LoVo (cell line): Measurements from ENCODE around the gene ANO10.
"Not testable (repeated sequence)": the region's sequence is repeated elsewhere in the genome, so short reads cannot be mapped to it uniquely, and the experiment has no call there.

Experiments
- DNase-seq: peaks from one replicate; pipeline ENCODE4 v3.0.0-alpha.2; 2016; ENCODE audit warnings: low spot score

The ANO10 gene

GRCh38 chr3:43518515-43518914 is 103.3 kb downstream of the ANO10 start:
- DNase-seq: not testable (repeated sequence)

- DNase-seq: no peak
These were observed 105.7 kb downstream of the ANO10 start for GRCh38 chr3:43515970-43516635.

- no peak for DNase-seq
These were observed 106.4 kb downstream of the ANO10 start for GRCh38 chr3:43515208-43515917.

DNA sequence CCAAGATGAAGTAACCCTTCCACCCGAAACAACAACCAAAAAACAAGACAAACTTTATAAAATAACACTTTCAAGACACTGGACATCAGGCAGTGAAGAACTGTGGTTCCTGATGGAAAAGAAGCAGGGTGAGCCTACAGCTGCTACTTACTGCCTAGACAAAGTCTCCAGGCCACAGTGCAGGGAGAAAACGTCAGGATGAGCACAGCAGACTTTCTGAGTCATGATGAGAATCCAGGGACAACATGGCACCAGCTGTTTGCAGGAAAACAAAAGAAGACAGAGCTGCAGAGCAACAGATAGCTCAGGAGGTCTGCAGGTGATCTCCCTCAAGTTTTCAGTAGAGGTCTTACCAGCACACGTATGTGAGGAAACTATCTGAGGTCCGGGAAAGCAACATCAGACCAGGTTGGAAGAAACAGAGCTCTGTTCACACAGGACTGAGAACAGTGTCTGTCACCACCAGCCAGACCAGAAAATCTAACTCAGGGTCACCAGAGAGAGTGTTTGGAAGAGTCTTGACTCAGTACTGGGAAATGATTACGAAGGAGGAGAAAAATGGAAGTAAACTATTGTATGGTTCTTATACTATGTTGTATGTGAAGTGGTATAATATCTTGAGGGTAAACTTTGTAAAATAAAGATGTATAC is 108.9 kb downstream of the ANO10 start:
- DNase-seq: no peak

DNA sequence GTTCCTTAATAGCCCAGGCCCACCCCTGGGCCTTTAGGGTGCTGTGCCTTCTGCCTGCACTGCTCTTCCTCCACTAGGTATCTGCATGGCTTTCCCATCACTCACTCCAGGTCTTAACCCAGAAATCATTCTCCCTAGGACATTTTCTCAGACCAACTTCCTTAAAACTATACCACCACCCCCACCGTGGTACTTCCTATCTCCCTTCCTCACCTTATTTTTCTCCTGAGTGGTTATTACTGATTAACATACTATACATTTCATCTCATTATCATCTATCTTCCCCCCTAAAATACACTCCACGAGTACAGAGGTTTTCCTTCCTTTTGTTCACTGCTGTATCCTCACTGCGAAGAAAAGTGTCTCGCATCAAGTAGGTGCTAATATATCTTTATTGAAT is 115.2 kb downstream of the ANO10 start:
- DNase-seq: no peak

GRCh38 chr3:43505351-43505750 is 116.5 kb downstream of the ANO10 start:
- DNase-seq: no peak

GRCh38 chr3:43503067-43503728 is 118.6 kb downstream of the ANO10 start:
- DNase-seq: peak; percentile 29

DNA sequence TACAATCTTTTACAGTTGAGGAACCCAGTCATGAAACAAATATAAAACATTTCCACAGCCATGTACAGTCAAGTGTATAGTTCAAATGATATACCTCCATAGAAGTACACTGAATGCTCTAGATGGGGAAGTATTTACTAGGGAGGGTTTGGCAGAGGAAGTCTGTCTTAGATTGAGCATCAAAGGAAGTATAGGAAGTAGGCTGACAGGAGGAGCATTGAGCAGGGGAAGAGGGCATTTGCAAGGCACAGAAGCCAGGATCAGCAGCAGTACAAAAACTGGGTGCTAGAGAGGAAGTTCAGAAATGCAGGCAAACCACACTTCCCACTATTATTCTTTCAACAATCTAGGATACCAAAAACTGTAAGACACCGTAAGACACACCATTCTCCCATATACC is 122.6 kb downstream of the ANO10 start:
- no peak for DNase-seq

- no peak for DNase-seq
These were observed 123.9 kb downstream of the ANO10 start for GRCh38 chr3:43497905-43498365.

DNA sequence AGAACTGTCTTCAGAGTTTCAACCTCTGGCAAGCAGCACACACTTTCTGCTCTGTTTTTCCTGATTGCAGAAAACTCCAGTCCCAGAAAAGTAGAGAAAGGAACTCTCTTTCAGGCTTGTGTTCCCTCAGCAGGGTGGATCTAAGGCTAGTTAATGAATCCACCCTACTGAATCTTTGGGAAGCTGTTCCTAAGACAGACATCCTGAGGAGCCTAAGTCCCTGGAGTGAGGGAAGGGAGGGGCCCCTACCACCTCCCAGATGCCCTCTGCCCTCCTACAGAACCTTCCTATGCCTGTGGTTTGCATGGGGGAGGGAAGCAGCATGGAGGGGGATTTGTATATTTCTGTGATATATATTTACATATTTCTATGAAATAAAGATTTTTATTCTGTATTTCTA is 124.4 kb downstream of the ANO10 start:
- DNase-seq: no peak

DNA sequence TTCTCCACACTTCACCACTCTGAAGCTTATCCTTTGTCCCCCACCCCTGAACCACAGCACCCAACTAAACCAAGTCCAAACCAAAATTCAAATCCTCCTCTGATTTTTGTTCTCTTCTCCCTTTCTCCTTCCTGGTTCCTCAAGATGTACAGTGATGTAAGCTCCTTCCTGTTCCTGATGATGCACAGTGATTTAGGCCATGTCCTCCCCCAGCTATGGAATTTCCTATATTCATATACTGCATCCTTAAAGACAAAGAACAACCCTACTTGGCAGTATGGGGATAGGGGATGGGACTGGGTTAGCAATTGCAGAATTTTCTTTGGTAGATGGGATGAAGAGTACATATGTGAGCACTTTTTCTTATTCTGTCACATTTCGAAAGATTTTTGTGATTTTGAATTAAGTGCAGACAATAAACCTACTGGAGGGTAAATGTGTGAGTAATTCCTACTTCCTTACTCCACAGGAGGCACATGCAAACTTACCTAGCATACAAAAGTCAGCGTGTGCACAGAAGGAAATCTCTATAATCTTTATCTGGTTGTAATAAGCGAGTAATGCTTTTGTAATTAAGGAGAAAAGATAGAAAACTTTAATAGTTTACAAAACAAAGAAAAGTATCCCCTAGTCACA is 125.0 kb downstream of the ANO10 start:
- DNase-seq: no peak

DNA sequence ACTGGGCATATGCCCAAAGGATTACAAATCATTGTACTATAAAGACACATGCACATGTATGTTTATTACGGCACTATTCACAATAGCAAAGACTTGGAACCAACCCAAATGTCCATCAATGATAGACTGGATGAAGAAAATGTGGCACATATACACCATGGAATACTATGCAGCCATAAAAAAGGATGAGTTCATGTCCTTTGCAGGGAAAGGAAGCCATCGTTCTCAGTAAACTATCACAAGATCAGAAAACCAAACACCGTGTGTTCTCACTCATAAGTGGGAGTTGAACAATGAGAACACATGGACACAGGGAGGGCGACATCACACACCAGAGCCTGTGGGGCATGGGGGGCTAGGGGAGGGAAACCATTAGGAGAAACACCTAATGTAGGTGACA is 128.9 kb downstream of the ANO10 start:
- DNase-seq: not testable (repeated sequence)

DNA sequence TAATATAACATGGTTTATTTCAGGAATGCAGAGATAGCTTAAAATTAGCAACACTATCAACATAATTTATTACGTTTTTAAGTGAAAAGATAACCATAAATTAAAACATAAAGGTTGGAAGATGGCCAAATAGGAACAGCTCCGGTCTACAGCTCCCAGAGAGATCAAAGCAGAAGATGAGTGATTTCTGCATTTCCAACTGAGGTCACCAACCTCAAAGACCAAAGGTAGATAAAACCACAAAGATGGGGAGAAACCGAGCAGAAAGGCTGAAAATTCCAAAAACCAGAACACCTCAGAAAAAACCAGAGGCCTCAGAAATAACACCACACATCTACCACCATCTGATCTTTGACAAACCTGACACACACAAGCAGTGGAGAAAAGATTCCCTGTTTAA is 130.0 kb downstream of the ANO10 start:
- DNase-seq: not testable (repeated sequence)

GRCh38 chr3:43490640-43491185 is 131.1 kb downstream of the ANO10 start:
- no peak for DNase-seq

DNA sequence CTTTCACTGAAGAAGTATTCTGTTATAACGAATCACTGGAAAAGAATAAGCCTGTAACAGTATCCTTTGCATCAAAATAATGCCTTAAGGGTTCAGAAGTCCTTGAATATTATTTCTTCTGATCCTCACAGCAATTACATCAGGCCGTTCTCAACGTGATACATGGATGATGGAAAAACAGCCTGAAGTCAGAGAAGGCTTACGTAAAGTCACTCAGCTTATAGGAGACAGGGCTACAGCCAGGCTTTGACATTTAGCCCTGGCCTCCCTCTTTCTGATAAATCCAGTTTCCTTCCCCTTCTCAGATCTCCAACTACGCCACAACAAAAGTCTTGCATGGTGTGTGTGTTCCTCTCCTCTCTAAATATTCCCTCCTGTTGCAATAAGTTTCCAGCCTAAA is 131.9 kb downstream of the ANO10 start:
- no peak for DNase-seq

- no peak for DNase-seq
These were observed 135.9 kb downstream of the ANO10 start for GRCh38 chr3:43485931-43486330.

DNA sequence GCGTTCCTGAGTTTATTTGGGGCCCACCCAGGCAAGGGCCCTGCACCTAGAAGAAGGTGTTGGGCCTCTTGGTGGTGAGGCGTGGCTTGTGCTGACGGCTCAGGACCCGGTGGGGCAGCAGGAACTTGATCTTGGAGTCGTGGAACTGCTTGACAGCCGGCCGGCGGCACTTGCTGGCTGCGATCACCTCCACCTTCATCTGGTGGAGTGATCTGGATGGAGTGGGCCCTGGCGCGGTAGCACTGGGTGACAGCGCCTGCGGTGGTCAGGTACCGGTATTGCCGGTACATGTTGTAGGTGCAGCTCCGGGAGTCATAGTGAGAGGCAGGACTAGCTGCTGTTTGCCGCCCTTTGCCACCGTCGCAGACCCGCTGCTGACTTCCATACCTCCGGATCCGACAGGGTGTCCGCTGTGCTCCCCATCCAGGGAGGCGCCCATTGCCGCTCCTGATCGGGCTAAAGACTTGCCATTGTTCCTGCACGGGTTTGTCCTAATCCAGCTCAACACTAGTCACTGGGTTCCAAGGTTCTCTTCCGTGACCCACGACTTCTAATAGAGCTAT is 136.8 kb downstream of the ANO10 start:
- DNase-seq: no peak

- DNase-seq: no peak
These were observed 140.4 kb downstream of the ANO10 start for GRCh38 chr3:43481375-43481774.

GRCh38 chr3:43478839-43479238 is 143.0 kb downstream of the ANO10 start:
- DNase-seq: not testable (repeated sequence)

DNA sequence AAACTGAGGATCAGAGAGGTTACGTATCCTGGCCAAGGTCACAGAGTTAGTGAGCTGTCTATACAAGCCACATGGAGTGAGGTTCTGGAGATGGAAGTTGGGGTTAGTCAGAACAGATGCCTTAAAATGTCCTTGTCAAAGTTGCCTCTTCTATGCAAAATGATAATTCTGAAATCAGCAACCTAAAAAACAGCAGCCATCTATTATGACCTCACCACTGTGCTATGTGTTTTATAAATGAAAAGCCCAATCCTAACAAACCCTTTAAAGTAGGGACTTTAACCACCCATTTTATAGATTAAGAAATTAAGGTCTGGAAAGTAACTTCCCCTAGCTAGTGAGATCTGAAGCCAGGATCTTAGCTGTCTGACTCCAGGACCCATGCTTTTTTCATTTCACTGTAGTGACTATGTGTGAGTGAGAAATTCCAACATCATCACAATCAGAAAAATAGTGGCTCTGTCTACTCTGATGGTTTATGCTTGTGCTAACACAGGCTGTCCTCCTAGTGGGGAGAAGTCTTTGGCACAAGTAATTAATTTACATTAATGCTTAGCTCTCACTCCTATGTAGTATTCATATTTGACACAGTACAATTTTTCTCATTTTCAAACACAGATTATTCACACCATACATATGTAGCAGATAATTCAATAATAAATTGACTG is 143.6 kb downstream of the ANO10 start:
- DNase-seq: no peak

DNA sequence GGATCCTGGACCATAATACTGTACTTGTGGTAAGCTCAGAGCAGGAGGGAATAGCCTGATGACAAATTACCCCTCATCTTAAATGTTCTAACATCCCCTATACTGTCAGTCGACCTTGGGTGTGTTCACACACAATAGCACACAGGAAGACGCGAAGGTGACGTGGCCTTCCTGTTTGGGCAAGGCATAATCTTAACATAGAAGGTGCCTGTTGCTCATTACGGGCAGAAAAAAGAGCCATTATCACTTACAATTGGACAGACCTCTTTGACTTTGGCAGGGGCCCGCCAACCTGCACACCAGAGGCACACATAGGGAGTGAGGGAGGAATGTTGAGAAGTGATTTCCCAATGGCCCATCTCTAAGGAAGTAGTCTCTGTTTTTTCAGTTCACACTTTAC is 144.2 kb downstream of the ANO10 start:
- no peak for DNase-seq
